Mucosa of descending colon (tissue), 3 donors: ENCODE results near the gene RIF1. TPM values are rescaled to one million over a fixed set of nuclear protein-coding genes. Genes with fewer than 3 reads are reported as not detected.

ENCODE experiments used
- ATAC-seq: fragments of 200-7000 bp; cut with Tn5 transposase; one replicate; pipeline ENCODE4 v1.9.1; 2020; ENCODE audit warnings: mild to moderate bottlenecking, moderate library complexity
- DNase-seq, 3 donors: peaks; one replicate each; pipeline ENCODE4 v3.0.0-alpha.2; 2020
- H3K36me3 ChIP-seq: fragments of 200-600 bp; one replicate; pipeline ENCODE4 v1.8.0; 2021; ENCODE audit warnings: low read depth, mild to moderate bottlenecking
- H3K4me1 ChIP-seq: fragments of 200-600 bp; one replicate; pipeline ENCODE4 v1.8.0; 2021; ENCODE audit warnings: low read depth, mild to moderate bottlenecking
- H3K4me3 ChIP-seq: fragments of 200-600 bp; one replicate; pipeline ENCODE4 v1.8.0; 2021; ENCODE audit warnings: mild to moderate bottlenecking
- H3K9me3 ChIP-seq: fragments of 200-600 bp; one replicate; pipeline ENCODE4 v1.8.0; 2021; ENCODE audit warnings: mild to moderate bottlenecking
- CTCF ChIP-seq: fragments of 200-600 bp; IDR thresholded peaks from one replicate; pipeline ENCODE4 v1.8.0; 2022; ENCODE audit warnings: antibody characterized with exemption, mild to moderate bottlenecking
- intact Hi-C, 2 donors: fragments of 100-400 bp; cut with DNase I in 1 of 2; cut with micrococcal nuclease in 1 of 2; formaldehyde crosslinking; loops; one replicate each; pipeline versions ENCODE4 v1.11.0 to v1.11.1; 2022; cut with DNase I, micrococcal nuclease
- total RNA-seq, 3 donors: library from RNA; stranded (reverse); fragmentation: NEBNext Ultra II Directional in 2 of 3; extraction: Animal tissue kit (Norgen Biotek cat#: 25700) in 2 of 3; gene quantifications; one replicate each; pipeline versions ENCODE4 v1.2.1 to v1.2.4, GENCODE V29; 2021 to 2023
- donor health status: DM: no; HTN: no; CAD: no; lungs with moderate emphysema.
- donor health status: DM: no; HTN: no; CAD: no.
- donor health status: DM: no; HTN: yes; CAD: no.

The RIF1 gene
- total RNA-seq, 3 donors from 2014 or later: 25.7 to 42.5 (median 32.9) TPM

GRCh38 chr2:151422917-151423439 is 13.3 kb downstream of the RIF1 start:
- DNase-seq (no peak), ATAC-seq (no peak)
- no peaks in the 10 kb centered on the region for H3K4me1 ChIP-seq
- H3K4me3 ChIP-seq: no peak overlapping the region
- intact Hi-C loops: no loop called here
- no peak for TF ChIP-seq CTCF
- no peaks in the 10 kb centered on the region for H3K36me3 ChIP-seq
- H3K9me3 ChIP-seq: no peaks in the 10 kb centered on the region

DNA sequence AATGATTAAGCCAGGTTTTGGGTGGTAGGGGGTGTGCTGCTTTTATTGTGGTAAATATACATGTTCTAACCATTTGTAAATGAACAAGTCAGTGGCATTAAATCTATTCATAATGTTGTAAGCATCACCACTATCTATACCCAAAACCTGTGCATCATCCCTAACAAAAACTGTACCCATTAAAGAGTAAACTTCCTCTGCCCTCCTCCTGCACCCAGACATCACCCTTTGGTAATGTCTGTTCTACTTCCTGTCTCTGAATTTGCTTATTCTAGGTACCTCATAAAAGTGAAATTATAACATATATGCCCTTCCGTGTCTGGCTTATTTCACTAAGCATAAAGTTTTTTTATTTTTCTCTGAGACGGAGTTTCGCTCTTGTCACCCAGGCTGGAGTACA is 14.1 kb downstream of the RIF1 start:
- Histone ChIP-seq H3K4me1 (no peaks in the 10 kb centered on the region), H3K36me3 (no peaks in the 10 kb centered on the region), H3K9me3 (no peaks in the 10 kb centered on the region), H3K4me3 (no peak overlapping the region)
- peak; percentile 60 for ATAC-seq
- DNase-seq: no peak
- intact Hi-C loops: no loop called here
- TF ChIP-seq CTCF: no peak

DNA sequence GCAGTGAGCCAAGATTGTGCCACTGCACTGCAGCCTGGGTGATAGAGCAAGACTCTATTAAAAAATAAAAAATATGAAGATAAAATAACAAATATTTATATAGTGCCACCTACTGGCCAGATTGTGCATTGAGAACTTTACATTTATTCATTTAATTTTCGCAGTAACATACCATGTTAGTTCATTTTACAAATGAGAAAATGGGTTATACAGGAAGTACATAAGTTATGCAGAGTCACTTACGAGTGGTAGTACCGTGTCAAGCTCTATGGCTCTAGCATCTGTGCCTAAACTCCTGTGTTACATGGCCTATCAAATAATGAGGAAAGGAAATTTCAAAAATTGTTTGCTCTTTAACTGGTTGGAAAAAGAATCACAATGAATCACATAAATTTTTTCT is 27.9 kb downstream of the RIF1 start:
- ATAC-seq (peak; percentile 3), DNase-seq (peak in 1 of 3 donors; percentile 36)
- intact Hi-C loops: no loop called here
- Histone ChIP-seq H3K36me3 (no peaks in the 10 kb centered on the region), H3K4me3 (no peak overlapping the region), H3K4me1 (peaks cover 16% of the 10 kb centered on the region), H3K9me3 (no peaks in the 10 kb centered on the region)
- peak; percentile 25 for TF ChIP-seq CTCF

DNA sequence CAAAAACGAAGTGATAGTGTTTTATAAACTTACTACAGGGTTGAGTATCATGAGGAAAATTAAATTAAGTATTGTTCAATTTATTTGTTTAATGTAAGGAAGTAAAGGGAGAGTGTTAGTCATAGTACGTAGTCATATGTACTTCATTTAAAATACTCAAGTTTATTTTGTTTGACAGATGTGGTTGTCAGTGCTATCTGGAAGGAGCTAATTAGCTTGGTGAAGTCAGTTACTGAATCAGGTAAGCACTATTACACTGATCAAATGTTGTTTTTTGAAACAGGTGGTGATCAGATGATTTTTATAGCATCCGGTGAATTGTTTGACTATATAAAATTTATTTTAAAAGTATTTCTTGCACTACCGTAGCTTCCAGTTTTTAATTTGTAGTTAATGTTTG is 28.8 kb downstream of the RIF1 start:
- DNase-seq (no peak), ATAC-seq (peak; percentile 77)
- no peak for TF ChIP-seq CTCF
- intact Hi-C loops: no loop called here
- Histone ChIP-seq H3K36me3 (no peaks in the 10 kb centered on the region), H3K4me3 (no peak overlapping the region), H3K4me1 (peaks cover 16% of the 10 kb centered on the region), H3K9me3 (no peaks in the 10 kb centered on the region)

DNA sequence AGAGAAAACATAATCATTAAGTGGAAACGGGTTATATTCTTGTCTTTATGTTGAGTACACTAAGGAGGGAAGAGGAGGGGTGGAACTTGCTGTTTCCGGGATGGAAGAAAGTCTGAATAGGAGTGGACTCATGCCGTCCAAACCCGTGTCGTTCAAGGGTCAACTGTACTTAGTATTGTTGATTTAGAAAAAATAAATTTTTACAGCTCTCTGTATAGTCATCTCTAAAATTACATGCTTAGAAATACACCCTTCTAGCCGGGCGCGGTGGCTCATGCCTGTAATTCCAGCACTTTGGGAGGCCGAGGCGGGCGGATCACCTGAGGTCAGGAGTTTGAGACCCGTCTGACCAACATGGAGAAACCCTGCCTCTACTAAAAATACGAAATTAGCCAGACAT is 29.4 kb downstream of the RIF1 start:
- no peaks in the 10 kb centered on the region for H3K36me3 ChIP-seq
- peak; percentile 97 for ATAC-seq
- H3K9me3 ChIP-seq: no peaks in the 10 kb centered on the region
- peak; percentile 66 to 77 (median 72) for DNase-seq
- no peak overlapping the region for H3K4me3 ChIP-seq
- no peak for TF ChIP-seq CTCF
- H3K4me1 ChIP-seq: peaks cover 16% of the 10 kb centered on the region
- intact Hi-C loops: no loop called here

DNA sequence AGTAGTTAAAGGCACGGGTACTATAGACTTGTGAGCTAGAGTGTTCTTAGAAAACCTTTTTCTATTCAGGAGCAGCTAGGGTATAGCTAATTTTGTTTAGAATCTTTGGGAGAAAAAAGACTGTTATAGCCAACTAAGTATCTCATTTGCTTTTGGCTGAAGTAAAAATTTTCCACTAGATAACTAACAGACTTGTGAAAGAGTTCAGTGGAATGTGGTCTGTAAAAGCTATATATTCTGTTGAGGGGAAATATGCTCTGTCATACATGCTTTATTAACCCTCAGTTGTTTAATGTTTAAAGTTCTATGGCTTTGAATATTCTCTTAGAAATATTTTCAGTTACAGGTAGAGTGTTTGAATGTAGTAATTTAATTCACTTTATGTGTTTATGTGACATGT is 49.7 kb downstream of the RIF1 start:
- H3K36me3 ChIP-seq: peaks cover 12% of the 10 kb centered on the region
- no peak for DNase-seq
- no peak for TF ChIP-seq CTCF
- H3K4me3 ChIP-seq: no peak overlapping the region
- H3K4me1 ChIP-seq: no peaks in the 10 kb centered on the region
- no peak for ATAC-seq
- H3K9me3 ChIP-seq: no peaks in the 10 kb centered on the region
- intact Hi-C loops: no loop called here
